ENCODE results near the gene CDKN1C.
"Not testable (repeated sequence)": the region's sequence is repeated elsewhere in the genome, so short reads cannot be mapped to it uniquely, and the experiment has no call there.

CDKN1C gene

DNA sequence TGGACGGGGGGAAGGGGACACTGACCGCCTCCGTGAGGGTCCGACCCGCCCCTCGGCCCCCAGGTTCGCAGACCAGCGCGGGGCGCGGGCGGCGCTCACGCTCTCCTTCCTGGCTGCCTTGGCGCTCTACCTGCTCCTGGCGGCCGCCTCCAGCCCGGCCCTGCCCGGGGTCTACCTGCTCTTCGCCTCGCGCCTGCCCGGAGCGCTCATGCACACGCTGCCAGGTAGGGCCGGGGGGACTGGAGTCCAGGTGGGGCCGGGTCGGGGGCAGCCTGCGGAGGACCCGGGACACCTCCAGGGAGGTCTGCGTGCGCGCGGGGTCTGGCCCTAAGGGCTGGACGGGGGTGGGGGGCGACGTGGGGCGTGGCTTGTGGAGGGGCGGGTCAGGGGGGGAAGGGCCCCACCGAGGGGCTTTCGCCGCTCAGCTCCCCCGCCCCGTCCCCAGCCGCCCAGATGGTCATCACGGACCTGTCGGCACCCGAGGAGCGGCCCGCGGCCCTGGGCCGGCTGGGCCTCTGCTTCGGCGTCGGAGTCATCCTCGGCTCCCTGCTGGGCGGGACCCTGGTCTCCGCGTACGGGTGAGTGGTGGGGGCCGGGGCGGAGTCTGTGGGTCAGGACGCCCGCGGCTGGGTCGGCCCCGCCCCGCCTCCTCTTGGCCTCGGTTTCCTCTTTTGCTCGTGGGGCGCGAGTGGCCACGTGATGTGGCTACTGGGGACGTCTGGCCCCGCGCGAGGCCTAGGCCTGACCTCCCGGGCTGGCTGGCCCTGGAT, 23.7 kb upstream of the CDKN1C start:
- no peak for DNase-seq (ENCODE audit: low read depth, low spot score)

DNA sequence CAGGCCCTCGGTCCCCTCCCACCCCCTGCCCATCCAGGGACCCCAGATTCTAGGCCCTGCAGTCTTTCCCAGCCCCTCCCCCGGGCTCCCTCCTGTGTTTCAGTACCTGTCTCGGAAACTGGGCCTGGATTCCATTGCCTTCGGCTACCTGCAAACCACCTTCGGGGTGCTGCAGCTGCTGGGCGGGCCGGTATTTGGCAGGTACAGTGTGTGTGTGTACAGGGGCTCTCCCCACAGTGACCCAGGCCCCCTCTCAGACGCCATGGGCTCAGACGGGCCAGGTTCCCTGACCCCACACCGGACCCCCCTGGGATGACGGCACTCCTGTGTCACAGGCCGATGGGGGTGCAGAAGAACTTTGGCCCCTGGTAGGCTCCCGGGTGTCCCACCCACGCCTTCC, 22.6 kb upstream of the CDKN1C start:
- DNase-seq (ENCODE audit: low read depth, low spot score) = no peak

DNA sequence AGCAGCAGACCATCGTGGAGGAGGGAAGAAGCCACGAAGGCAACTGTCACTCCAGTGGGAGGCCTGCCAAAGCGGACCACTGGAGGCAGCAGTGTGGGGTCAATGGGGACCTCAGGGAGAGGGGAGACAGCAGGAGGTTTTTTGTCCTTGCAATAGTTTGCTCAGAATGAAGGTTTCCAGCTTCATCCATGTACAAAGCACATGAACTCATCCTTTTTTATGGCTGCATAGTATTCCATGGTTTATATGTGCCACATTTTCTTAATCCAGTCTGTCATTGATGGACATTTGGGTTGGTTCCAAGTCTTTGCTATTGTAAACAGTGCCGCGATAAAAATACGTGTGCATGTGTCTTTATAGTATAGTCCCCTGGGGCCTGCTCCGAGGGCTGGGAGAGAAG, 19.7 kb upstream of the CDKN1C start:
- not testable (repeated sequence) for DNase-seq (ENCODE audit: low read depth, low spot score)

DNA sequence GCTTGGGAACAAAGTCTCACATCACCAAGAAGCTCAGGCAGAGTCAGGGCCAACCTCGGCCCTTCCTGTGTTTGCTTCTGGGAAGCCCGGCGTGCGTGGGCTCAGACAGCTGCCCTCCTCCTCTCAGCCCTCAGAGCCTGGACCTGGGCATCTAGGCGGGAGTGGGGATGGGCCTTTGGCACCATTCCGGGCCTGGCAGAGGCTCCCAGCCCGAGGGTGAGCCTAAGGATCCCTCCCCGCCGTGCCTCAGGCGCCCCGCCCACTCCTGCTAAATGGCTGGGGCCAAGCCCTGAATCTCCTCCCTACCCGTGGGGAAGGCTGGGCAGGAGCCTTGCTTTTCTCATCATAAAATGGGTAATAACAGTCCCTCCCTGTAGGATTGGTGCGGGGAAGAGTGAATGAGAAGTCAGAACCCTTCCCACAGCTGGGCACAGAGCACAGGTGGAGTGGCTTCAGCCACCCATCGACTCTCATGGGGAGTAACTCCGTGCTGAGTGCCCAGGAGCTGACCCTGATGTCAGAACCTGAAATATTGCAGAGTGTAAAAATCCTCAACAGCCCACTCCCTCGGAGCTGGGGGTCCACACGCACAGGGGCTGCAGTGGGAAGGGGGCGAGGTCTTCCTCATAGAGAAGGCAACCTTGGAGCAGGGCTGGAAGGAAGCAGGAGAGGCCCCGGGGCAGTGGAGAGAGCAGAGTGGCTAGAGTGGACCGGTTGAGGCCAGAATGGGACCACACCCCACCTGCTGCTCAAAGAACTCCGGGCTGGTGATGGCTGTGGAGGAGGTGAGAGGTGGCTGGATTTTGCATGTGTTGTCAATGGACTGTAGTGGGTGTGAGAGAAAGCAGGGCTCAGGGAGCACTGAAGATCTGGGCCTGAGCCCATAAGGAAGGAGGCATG, 18.8 kb upstream of the CDKN1C start:
- DNase-seq (ENCODE audit: low read depth, low spot score) = no peak

DNA sequence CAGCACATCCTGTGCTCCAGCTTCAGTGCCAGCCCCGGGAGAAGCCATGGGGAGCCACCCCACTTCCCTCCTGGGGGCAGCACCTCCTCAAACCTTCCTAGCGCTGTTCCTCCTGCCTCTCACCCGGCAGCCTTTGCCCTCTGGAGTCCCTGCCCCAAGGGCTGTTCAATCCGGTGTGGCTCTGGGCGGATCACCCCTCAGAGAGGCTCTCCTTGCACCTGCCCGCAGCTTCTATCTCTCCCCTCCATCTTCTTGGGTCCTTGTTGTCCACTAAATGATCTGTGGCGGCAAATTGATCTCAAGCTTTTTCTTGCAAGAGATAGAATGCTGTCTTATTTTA, 18.1 kb upstream of the CDKN1C start:
- DNase-seq (ENCODE audit: low read depth, low spot score) = no peak

DNA sequence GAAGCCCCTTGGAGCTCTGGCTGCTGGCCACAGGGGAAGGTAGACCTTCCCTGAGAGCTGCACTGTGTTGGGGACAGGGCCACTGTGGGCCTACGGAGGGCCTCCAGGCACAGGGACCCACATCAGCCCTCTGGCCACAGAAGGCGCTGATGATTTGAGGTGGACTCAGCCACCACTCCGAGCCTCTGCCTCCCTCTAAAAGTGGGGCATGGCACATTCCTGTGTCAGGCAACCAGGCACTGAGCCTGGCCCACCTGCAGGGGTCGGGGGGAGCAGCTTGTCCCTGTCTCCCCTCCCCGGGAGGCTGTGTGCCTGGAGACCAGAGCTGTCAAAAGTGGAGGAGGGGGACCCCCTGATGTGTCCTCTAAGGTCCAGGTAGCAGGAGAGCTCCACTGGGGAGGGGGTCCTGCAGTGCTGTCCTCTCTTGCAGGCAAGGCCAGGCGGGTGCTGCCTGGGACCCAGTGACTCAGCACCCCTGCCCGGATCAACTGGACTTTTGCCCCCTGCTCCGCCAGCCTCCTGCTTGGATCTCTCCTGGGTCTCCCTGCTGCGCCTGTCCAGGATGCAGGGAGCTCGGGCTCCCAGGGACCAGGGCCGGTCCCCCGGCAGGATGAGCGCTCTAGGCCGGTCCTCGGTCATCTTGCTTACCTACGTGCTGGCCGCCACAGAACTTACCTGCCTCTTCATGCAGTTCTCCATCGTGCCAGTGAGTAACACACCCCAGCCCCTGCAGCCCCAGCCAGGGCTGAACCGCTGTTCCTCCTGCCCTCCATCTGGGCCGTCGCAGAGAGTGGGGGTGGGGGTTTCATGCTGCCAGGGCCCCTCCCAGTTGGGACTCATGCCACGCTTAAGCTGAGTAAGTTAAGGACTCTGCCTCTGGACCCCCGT, 17.5 kb upstream of the CDKN1C start:
- DNase-seq (ENCODE audit: low read depth, low spot score) = no peak

DNA sequence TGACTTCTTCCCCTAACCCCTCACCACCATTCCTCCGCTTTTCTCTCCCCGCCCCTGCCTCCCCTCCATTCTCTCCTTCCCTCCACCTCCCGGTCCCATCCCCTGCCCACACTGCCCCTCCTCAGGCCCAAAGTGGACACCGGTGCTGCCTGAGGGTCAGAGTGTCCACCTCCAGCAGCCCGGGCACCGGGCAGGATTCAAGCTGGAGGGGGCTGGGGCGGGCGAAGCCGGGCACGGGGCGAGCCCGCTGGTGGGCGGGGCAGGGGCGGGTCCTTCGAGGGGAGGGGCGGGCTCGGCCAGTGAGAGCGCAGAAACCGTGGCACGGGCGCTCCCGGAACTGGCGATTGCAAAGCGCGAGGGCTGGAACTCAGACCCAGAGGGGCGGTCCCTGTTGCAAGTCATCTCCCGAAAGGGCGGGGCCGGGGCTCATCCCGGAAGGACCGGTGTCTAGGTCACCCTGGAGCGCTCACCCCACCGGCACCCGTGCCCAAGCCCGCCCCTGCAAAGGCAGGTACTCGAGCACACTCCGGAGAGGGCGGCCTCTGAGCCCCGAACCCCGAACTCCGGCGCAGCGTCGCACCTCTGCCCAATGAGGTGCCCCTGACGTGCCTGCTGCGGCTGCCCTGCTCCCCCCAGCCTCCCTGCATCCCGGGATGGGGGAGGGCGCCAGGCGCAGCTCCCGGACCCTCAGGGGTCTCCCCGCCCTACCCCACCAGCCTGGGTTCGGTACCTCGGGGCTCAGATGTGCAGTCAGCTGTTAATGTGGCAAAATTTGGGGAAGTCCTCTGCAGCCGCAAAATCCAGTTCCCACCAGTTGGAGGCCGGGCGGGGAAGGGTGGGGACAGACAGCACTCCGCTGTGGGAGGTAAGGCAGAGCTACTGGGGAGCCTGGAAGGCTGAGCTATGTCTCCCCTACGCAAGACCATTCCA, 16.5 kb upstream of the CDKN1C start:
- peak; percentile 80 for DNase-seq (ENCODE audit: low read depth, low spot score)

DNA sequence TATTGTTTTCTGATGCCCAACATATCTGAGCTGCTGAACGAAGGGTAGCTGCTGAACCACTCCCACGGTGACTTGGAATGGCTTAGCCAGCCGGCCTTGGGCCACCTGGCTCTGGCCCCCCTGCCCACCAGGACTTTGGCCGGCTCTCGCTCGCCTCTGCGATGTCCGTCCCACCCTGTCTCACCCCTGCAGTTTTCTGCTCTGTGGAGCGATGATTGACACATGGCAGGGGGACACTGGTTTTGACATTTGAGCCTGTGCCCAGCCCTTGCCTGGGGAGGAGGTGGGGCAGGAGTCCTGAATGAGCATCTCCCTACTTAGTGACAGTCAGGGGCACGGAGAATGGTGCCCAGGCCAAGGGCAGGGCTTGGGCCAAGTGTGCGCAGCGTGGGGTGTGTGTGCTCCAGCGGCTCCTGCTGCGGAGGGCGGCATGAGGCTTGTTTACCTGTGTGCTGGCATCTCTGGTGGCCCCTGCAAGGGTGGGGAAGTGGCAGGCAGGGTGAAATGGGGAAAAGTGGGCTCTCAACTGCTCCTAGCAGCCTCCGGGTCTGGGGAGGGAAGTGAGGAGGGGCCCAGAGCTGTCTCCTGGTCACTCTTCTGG, 15.7 kb upstream of the CDKN1C start:
- no peak for DNase-seq (ENCODE audit: low read depth, low spot score)

DNA sequence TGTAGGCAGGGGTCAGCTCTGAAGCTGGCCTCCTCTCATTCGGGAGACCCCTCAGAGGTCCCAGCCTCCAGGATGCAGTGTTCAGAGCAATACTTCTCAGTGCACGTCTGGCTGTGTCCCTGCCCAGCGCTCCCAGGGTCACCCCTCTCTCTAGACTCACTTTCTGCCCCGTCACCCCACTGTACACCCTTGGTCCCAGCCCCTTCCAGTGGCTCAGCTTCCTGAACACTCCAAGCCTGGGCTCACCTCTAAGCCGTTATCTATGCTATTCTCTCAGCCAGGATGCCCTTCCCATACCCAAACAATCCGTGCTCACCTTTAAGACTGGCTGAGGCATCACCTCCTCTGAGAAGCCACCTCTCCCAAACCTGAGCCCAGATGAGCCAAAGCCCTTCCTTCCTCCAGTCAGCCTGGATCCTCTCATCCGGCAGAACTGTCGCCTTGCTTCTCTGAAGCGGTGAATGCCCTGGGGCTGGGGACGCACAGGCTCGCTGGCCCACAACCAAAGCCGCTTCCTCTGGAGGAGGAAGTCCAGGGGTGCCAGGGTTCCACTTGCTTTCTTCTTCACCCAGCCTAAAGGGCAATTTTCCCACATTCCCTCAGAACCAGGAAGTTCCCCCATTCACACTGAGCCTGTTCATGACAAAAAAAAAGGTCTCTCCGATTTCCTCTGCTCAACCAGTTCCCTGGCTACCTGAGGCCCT, 13.7 kb upstream of the CDKN1C start:
- DNase-seq (ENCODE audit: low read depth, low spot score) = no peak

DNA sequence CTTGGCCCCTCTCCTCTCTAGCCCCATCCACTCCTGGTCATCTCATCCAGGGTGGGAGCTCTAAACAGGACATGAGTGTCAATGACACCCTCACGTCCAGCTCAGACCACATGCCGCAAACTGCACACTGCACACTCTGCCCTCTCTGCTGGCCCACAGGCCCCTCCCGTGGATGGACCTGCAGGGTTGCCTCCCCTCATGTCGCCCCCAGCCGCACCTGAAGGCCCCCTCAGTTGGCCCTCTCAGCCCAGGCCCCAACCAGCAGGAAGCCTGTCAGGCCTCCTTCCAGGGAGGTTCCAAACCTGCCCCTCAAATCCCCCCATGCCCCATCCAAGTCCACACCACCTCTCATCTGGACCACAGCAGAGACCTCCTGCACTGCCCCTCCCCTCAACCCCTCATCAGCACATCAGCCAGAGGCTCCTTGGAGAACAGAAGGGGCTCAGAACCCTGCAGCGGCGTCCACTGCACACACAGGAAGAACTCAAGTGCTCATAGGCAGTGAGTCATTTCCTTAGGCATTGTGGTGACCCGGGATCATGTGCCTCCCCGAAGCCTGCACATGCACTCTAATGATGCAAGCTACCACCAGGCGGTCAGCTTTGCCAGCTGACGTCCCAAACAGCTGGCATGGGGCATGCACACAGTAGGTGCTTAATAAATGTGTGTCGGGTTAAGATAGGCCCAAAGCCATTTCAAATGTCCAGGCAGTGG, 12.9 kb upstream of the CDKN1C start:
- DNase-seq (ENCODE audit: low read depth, low spot score) = peak; percentile 23

DNA sequence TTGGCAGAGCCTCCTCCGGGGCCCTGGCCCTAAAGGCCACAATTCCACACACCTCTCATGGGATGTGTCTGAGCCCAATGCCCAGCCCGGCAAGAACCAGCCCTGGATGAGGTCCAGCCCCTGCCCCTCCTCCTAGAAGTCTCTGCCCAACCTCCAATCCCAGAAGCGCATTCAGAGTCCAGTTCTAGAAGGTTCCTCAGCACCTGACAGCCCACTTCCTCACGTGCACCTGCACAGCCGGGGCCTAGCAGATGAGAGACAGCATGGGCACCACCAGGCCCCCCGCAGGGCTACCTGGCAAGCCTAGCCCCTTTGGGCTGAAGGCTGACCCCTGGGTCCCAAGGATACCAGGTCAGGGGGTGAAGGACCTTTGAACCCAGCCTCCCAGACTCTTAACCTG, 11.5 kb upstream of the CDKN1C start:
- no peak for DNase-seq (ENCODE audit: low read depth, low spot score)

DNA sequence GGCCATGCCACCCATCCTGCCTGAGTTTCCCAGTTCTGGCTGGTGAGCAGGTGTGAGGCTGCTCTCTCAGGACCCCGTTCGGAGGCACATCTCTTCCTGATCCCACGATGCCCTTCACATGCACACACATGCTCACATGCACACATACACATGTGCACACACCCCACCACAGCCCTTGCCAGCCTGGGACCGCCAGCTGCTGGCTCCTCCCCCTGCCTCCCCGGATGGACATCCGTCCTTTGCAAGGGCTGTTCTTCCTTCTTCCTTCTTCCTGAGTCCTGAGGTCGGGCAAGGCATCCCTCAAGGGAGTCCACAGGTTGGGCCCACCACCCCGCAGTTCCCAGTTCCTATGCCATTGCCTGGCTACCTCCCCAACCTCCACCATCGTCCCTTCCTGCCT, 10.5 kb upstream of the CDKN1C start:
- DNase-seq (ENCODE audit: low read depth, low spot score) = no peak

DNA sequence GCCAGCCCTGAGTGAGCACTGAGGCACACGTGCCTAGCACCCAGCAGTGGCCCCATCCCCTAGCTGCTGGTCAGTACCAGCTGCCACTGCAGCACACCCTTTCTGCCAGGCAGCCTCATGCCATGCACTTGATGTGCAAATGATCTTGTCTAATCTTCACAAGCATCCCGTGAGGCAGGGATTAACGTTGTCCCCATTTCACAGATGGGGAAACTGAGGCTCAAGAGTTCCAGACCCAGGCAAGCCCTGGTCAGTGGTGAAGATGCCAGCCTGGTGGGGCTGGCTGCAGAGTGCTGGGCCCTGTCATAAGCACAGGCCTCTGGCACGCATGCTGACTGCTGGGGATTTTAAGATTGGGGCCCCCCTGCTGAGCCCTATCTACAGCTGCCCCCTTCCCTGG, 8.4 kb upstream of the CDKN1C start:
- no peak for DNase-seq (ENCODE audit: low read depth, low spot score)

DNA sequence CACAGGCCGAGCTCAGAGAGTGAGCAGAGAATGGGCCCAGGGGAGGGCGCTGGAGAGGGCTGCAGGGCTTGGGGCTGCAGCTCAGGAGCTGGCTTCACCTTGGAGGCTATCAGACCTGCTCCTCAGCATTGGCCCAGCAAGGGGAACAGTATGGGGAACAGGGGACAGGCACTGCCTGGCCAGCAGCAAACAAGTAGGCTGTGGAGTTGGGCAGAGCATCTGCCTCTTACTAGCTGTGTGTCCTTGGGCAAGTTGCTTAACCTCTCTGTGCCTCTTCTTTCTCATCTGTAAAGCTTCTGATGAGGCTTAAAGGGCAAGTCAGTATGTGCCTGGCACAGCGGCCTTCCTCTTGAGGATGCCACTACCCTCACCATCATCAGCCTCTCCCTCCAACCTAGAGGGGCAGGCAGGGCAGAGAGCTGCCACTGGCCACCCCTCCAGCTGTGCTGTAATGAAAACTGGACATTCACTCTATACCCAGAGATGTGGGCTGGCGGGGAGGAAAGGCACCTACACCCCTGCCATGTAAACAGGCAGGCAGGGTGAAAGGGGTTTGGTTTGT, 7.5 kb upstream of the CDKN1C start:
- no peak for DNase-seq (ENCODE audit: low read depth, low spot score)

DNA sequence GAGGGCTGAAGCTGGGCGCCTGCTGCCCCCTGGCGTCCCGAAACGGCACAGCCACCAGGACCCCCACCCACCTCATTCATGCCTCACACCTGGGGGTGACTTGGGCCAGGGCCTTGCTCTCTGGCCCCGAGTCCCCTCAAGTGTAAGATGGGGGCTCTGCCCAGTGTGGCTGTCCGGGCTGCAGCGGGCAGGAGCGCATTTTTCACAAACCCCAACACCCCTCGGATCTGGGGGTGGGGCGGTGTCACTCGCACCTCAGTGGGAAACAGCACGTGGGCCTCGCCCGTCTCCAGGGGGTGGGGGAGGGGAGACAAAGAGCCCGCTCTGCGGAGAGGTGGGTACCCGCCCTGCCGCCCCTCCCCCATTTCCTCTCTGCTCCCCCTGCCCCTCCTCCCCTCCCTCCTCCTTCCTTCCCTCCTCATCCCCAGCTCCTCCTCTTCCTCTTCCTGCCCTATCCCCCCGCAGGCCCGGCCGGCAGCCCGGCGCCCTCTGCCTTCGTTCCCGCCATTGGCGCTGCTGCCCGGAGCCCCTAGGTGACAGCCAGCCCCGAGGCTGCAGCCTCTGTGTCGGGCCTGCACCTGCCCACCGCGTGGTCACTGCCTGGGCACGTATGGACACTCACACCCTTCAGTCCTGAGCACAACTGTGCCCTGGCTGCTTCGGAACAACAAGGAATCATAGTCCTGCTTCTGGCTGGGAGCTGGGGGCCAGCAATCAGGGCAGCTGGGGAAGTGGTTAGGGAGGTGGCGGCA, 6.8 kb upstream of the CDKN1C start:
- peak; percentile 27 for DNase-seq (ENCODE audit: low read depth, low spot score)

DNA sequence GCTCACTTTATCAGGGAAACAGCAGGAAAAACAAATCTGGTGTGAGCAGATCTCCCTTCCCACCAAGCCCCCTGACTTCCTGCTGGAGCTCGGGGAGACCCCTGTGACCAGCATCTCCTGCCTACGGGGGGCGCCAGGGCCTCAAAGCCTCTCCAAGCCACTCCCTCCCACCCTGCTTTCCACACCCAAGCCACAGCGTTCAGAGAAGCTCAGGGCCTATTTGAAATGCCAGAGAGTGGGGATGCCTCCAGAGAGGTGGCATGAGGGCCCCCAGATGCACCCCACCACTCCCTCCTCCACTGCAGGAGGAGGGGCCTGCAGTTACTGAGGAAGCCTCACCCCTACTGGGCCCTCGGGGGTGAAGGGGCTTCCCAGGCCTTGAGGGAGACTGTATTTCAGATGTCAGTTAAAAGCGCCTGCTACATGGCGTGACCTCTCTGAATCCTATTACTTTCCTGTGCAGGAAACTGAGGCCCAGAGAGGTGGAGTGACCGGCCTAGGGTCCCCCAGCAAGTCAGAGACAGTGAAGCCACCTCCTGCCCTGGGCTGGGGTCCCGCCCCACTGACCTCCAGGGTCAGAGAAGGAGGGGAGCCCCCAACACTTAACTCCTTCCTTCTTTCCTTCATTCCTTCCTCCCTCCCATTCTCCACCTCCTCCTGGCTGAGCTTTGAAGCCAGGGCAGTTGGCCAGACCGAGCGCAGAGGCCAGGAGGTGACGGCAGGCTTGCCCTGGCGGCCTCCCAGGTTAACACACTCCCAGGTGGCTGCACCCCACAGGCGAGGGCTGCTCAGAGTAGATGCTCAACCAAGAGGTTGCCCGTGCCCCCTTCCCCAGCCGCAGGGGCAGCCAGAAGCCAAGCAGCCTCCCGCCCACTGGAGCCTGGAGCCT, 6.0 kb upstream of the CDKN1C start:
- no peak for DNase-seq (ENCODE audit: low read depth, low spot score)
